GM12864 (cell line): Measurements from ENCODE around the gene VGLL4.
"Not testable (repeated sequence)": the region's sequence is repeated elsewhere in the genome, so short reads cannot be mapped to it uniquely, and the experiment has no call there.

Experiments used
- DNase-seq: peaks from one replicate; pipeline ENCODE4 v3.0.0-alpha.2; 2011; ENCODE audit warnings: low read depth
- H3K4me3 ChIP-seq: 2 replicates; pipeline ENCODE4 v1.5.1; 2011; ENCODE audit warnings: mild to moderate bottlenecking, low read depth, low read length, control low read depth
- TF ChIP-seq, protein P1 (sequence below): IDR thresholded peaks from 2 replicates; pipeline ENCODE4 v1.5.1; 2011; ENCODE audit warnings: low read depth, mild to moderate bottlenecking, moderate library complexity, low read length, control low read depth, inconsistent platforms; ENCODE audit errors: missing control alignments

The VGLL4 gene

DNA sequence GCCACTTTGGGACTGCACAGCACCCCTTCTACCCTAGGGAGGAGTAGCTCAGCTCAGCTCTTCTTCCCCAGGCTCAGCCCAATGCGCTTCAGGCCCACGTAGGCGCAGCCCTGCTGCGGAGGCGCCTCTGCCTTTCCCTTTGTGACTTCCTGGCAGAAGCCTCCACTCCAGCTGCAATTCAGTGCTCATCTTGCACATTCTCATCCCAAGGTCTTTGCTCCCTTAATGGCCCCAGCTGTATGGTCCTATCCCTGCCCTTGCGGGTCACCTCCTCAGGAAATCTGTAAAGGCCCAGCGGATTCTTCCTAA, 109.0 kb downstream of the VGLL4 start:
- TF ChIP-seq, protein P1, sequence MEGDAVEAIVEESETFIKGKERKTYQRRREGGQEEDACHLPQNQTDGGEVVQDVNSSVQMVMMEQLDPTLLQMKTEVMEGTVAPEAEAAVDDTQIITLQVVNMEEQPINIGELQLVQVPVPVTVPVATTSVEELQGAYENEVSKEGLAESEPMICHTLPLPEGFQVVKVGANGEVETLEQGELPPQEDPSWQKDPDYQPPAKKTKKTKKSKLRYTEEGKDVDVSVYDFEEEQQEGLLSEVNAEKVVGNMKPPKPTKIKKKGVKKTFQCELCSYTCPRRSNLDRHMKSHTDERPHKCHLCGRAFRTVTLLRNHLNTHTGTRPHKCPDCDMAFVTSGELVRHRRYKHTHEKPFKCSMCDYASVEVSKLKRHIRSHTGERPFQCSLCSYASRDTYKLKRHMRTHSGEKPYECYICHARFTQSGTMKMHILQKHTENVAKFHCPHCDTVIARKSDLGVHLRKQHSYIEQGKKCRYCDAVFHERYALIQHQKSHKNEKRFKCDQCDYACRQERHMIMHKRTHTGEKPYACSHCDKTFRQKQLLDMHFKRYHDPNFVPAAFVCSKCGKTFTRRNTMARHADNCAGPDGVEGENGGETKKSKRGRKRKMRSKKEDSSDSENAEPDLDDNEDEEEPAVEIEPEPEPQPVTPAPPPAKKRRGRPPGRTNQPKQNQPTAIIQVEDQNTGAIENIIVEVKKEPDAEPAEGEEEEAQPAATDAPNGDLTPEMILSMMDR: no peak
- DNase-seq: no peak
- H3K4me3 ChIP-seq: no peak overlapping the region

DNA sequence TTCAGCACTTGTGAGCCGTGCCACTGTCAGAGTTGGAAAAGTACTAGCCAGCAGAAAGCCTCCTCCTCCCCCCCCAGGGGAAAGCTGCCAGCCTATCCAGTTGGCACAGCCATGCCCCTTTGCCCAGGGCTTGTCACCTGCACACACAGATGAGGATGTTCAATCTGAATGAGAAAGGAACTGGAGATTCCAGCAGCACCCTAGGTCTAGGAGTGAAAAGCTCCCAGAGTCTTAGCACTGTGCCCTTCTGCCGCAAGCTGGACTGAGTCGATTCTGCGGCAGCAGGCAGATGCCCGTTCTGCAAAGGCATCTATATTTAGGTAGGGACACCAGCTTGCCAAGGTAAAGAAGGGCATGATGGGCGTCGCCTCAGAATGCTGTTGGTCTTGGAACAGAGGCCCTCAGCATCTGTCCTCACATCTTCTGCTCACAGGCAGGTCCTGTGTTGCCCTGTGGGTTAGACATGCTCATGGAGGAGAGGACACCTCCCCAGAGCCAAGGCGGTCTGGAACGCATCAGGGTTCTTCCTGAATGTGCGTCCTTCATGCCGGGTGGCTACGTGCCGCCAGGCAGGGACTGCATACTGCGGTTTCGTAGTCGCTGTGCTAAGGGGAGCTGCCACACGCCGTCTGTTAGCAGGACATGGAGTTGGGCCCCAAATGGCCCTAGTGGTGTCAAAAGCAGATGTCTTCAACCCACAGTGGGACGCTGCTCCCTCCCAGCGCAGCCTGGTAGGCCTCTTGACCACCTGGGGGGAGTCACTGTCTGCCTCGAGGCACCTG, 109.5 kb downstream of the VGLL4 start:
- no peak overlapping the region for H3K4me3 ChIP-seq
- DNase-seq: no peak
- TF ChIP-seq, protein P1: no peak

DNA sequence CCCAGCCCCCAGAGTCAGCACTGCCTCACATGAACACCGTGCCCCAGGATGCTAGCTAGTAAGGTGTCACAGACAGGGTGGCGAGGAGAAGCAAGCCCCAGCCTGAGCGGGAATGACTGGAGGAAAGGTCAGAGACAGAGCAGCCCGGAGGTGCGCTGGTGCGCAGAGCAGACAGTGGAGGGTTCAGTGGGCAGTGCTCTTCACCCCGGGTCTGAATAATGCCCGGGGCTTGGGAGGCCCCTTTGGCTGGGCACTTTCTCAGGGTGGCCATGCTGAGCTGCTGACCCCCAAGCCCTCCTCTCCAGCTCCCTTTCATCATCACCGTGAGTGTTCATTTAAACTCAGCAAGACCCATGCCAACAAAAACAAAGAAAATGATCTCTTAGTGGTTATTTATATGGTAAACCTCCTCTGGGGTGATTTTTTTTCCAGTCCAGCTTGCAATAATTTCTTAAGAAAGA, 110.8 kb downstream of the VGLL4 start:
- TF ChIP-seq, protein P1: no peak
- DNase-seq: no peak
- H3K4me3 ChIP-seq: no peak overlapping the region

DNA sequence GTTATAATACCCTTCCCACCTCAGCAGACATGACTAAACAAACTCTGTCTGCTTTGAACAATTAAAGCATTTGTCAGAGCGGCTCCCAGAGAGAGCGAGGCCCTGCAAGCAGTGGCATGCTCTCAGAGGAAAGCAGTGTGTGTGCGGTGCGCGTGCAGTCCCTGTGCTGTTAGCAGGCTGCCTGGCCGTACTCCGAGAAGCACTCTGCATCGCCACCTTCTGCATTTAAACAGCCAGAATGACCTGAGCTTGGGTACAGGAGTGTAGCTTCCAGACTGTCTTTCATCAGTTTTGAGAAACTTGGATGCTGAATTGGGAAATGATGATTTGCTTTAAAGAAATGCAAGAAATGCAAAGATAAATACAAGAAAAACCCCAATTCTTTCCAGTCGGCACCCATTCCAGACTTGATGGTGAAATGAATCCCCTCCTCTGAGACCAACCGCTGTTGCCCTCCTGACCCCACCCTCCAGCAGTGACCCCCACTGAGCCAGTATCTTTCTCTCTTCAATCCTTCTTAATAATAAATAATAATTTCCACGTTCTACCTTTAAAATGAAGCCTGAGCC, 113.5 kb downstream of the VGLL4 start:
- no peak overlapping the region for H3K4me3 ChIP-seq
- TF ChIP-seq, protein P1: no peak
- no peak for DNase-seq

DNA sequence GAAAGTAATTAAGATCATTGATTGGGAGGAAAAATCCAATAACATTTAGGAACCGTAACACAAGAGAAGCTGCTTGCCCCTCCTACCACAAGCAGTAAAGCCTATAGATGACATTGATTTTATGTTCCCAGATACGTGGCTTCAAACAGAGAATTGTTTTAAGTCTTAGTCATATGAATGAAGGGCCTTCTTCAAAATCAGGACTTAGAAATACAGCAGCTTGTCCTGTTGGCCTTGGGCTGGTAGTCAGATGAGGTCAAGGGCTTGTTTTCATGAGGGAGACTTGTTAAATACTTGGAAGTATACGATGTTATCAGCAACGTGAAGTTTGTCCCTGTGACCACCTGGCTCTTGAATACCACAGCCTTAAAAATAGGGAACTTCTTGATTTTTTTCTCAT, 114.4 kb downstream of the VGLL4 start:
- no peak overlapping the region for H3K4me3 ChIP-seq
- no peak for DNase-seq
- TF ChIP-seq, protein P1: no peak

DNA sequence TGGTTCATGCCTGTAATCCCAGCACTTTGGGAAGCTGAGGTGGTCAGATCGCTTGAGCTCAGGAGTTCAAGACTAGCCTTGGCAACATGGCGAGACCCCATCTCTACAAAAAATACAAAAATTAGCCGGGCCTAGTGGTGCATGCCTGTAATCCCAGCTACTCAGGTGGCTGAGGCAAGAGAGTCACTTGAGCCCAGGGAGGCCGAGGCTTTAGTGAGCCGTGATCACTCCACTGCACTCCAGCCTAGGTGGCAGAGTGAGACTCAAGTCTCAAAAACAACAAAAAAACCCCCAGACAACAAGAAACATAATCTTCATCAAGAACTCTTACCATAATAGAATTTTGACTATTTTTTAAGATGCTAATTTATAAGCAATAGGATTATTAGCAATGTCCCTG, 117.6 kb downstream of the VGLL4 start:
- H3K4me3 ChIP-seq, DNase-seq: not testable (repeated sequence)

DNA sequence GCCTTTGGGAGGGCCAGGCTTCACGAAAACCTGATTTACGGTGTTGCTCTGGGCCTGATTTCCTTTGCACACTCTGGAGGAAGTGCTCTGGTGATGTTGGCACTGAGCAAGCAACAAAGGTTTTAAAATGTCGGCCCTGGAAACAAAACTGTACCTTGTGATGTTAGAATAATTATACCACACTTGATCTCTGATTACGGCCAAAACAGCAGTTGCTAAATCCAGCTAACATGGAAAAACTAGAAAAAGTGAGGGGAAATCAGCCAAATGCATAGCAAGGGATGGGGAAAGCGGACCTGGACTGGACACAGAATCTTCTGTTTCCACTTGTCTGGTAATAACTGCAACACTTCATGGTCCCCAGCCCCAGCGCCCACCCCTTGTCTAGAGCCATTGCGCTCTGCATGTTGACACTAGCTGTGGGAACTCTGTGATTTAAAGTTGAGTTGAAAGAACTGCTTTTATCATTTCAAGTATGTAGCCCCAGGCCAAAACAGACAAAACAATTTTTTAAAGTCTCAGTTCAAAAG, 120.1 kb downstream of the VGLL4 start:
- DNase-seq: no peak
- TF ChIP-seq, protein P1: no peak
- H3K4me3 ChIP-seq: no peak overlapping the region
